GM12878 (cell line): ENCODE data around the gene WNT11. TPM values are rescaled to one million over a fixed set of nuclear protein-coding genes. Genes with fewer than 3 reads are reported as not detected.

ENCODE experiments used
- ATAC-seq: fragments of 200-7000 bp; cut with Tn5 transposase; 3 replicates; pipeline ENCODE4 v1.9.1; 2020; ENCODE audit warnings: mild to moderate bottlenecking, moderate library complexity
- BruUV-seq: library from RNA; stranded (reverse); fragments of 400-500 nt; replicated peaks from 2 replicates; lab custom pipeline; 2021; lab: Mats Ljungman, UMichigan
- CTCF ChIA-PET: fragments of 300-600 bp; sonication (Branson Sonifier 250); formaldehyde crosslinking; extraction: SDS; loops from one replicate; lab custom pipeline; 2021; ENCODE audit warnings: inconsistent platforms; lab: Yijun Ruan, JAX
- POLR2A ChIA-PET: fragments of 350-600 bp; formaldehyde crosslinking; extraction: SDS; loops from one replicate; lab custom pipeline; 2021; ENCODE audit warnings: inconsistent platforms; lab: Charles Lee
- RAD21 ChIA-PET: fragments of 300-600 bp; sonication (Branson Sonifier 250); formaldehyde crosslinking; loops from one replicate; lab custom pipeline; 2023; ENCODE audit warnings: antibody characterized with exemption; ENCODE audit not compliant: unreplicated experiment; lab: Charles Lee
- SMC1A ChIA-PET: fragments of 300-600 bp; sonication (Branson Sonifier 250); formaldehyde crosslinking; loops from one replicate; lab custom pipeline; 2023; ENCODE audit not compliant: unreplicated experiment, uncharacterized antibody; lab: Charles Lee
- DNase-seq: peaks from one replicate; pipeline ENCODE4 v3.0.0-alpha.2; 2011; ENCODE audit warnings: low read depth, low spot score
- FAIRE-seq: peaks from 3 replicates; lab custom pipeline; 2011; peaks lifted over from hg19 to GRCh38; lab: Jason Lieb, UNC
- H2AFZ ChIP-seq: 2 replicates; pipeline ENCODE4 v1.6.0; 2011; ENCODE audit warnings: low read depth, low read length, control low read depth; ENCODE audit not compliant: control insufficient read depth
- H3K27ac ChIP-seq: 2 replicates; pipeline ENCODE4 v1.5.1; 2011; ENCODE audit warnings: control low read depth; ENCODE audit not compliant: control insufficient read depth, insufficient read depth
- H3K27me3 ChIP-seq, 2 experiments: replicated peaks in 1 of 2; 2 replicates each; pipeline versions ENCODE4 v1.6.0 to v1.6.1; 2011; ENCODE audit warnings: low read length in 1 of 2; ENCODE audit not compliant: control insufficient read depth in 2 of 2, insufficient read depth in 2 of 2
- H3K36me3 ChIP-seq, 2 experiments: 2 replicates each; pipeline ENCODE4 v1.5.1; 2011; ENCODE audit warnings: low read length in 1 of 2; ENCODE audit not compliant: control insufficient read depth in 2 of 2, insufficient read depth in 2 of 2
- H3K4me1 ChIP-seq: 2 replicates; pipeline ENCODE4 v1.6.1; 2011; ENCODE audit warnings: mild to moderate bottlenecking, low read length, moderate library complexity, mixed read lengths; ENCODE audit not compliant: control insufficient read depth, insufficient read depth
- H3K4me2 ChIP-seq: 2 replicates; pipeline ENCODE4 v1.6.0; 2011; ENCODE audit warnings: control low read depth; ENCODE audit not compliant: control insufficient read depth, insufficient read depth
- H3K4me3 ChIP-seq: fragments of 200-600 bp; sonication (generic); 2 replicates; pipeline ENCODE4 v1.5.1; 2016
- H3K79me2 ChIP-seq: 2 replicates; pipeline ENCODE4 v1.6.0; 2011; ENCODE audit warnings: low read length; ENCODE audit not compliant: control insufficient read depth, insufficient read depth
- H3K9ac ChIP-seq: 2 replicates; pipeline ENCODE4 v1.8.0; 2011; ENCODE audit warnings: low read length, control low read depth, mixed read lengths; ENCODE audit not compliant: control insufficient read depth, insufficient read depth
- H3K9me3 ChIP-seq: replicated peaks from 3 replicates; pipeline ENCODE4 v1.5.1; 2011; ENCODE audit warnings: mild to moderate bottlenecking, low read length; ENCODE audit not compliant: control insufficient read depth, insufficient read depth
- H4K20me1 ChIP-seq: 2 replicates; pipeline ENCODE4 v1.6.0; 2011; ENCODE audit not compliant: control insufficient read depth, insufficient read depth
- ASH2L ChIP-seq: fragments of 300-600, 200-600 bp; sonication (generic); IDR thresholded peaks from 2 replicates; pipeline ENCODE4 v1.6.1; 2017; ENCODE audit warnings: low read depth, mild to moderate bottlenecking, borderline replicate concordance
- DPF2 ChIP-seq: fragments of 450-650 bp; IDR thresholded peaks from 2 replicates; pipeline ENCODE4 v1.6.1; 2017; ENCODE audit warnings: mild to moderate bottlenecking
- EP300 ChIP-seq, 2 experiments: fragments of 150-350 bp in 1 of 2; IDR thresholded peaks; 2 replicates each; pipeline ENCODE4 v1.6.1; 2011 to 2012; ENCODE audit warnings: low read depth in 2 of 2, low read length in 2 of 2, borderline replicate concordance in 1 of 2, improper control_type of control experiment in 1 of 2, inconsistent platforms in 1 of 2; ENCODE audit not compliant: control insufficient read depth in 1 of 2
- LARP7 ChIP-seq: fragments of 450-650 bp; IDR thresholded peaks from 2 replicates; pipeline ENCODE4 v1.6.1; 2017; ENCODE audit warnings: mild to moderate bottlenecking
- MAX ChIP-seq: IDR thresholded peaks from 2 replicates; pipeline ENCODE4 v1.6.1; 2012; ENCODE audit warnings: low read depth, low read length, improper control_type of control experiment
- NFYB ChIP-seq: IDR thresholded peaks from 2 replicates; pipeline ENCODE4 v1.6.1; 2011; ENCODE audit warnings: low read depth, mild to moderate bottlenecking, low read length, improper control_type of control experiment, moderate library complexity; ENCODE audit not compliant: insufficient read depth
- PAX5 ChIP-seq: IDR thresholded peaks from 2 replicates; pipeline ENCODE4 v1.6.1; 2011; ENCODE audit warnings: low read depth, low read length, borderline replicate concordance
- POLR2AphosphoS5 ChIP-seq: IDR thresholded peaks from 2 replicates; pipeline ENCODE4 v1.6.1; 2011; ENCODE audit warnings: mild to moderate bottlenecking, low read length, inconsistent platforms
- POU2F2 ChIP-seq: IDR thresholded peaks from 3 replicates; pipeline ENCODE4 v1.6.1; 2011; ENCODE audit warnings: low read depth, mild to moderate bottlenecking, low read length, borderline replicate concordance
- SREBF2 ChIP-seq: IDR thresholded peaks from 2 replicates; pipeline ENCODE4 v1.6.1; 2012; ENCODE audit warnings: mild to moderate bottlenecking, low read length
- TCF12 ChIP-seq: IDR thresholded peaks from 2 replicates; pipeline ENCODE4 v1.6.1; 2011; ENCODE audit warnings: low read depth, mild to moderate bottlenecking, low read length
- ZNF622 ChIP-seq: fragments of 450-650 bp; IDR thresholded peaks from 2 replicates; pipeline ENCODE4 v1.6.1; 2017; ENCODE audit warnings: mild to moderate bottlenecking, inconsistent platforms
- WGBS: methylation state at CpG from one replicate; pipeline ENCODE4 v1.1.6; 2016; ENCODE audit warnings: low lambda C conversion rate; ENCODE audit not compliant: insufficient replicate concordance, insufficient coverage; ENCODE audit errors: missing lambda C conversion rate; 5-methylcytosine and 5-hydroxymethylcytosine counted together
- in situ Hi-C: fragments of 300-500 bp; cut with MboI; formaldehyde crosslinking; loops from 9 replicates; pipeline ENCODE4 v1.14.3; 2018; ENCODE audit warnings: mixed read lengths
- intact Hi-C: fragments of 100-400 bp; cut with micrococcal nuclease; formaldehyde crosslinking; loops from one replicate; pipeline ENCODE4 v1.14.2; 2022; ENCODE audit not compliant: unreplicated experiment
- polyA plus RNA-seq, 11 experiments: library from polyadenylated mRNA; depleted of rRNA in 4 of 11; unstranded in 6 of 11; stranded (reverse) in 5 of 11; fragments of >200 nt; fragmentation: Nextera tagmentation in 4 of 11; fragmentation: Illumina TruSeq in 1 of 11; extraction: Ambion mirVana in 4 of 11; extraction: Trizol in 1 of 11; gene quantifications; 1 replicate in 1 of 11; 2 replicates in 10 of 11; pipeline versions ENCODE4 v1.2.1 to v1.2.3, GENCODE V29; 2011 to 2016; ENCODE audit warnings: inconsistent platforms in 2 of 11, missing spikeins in 2 of 11, low read depth in 1 of 11
- total RNA-seq, 4 experiments: library from RNA; depleted of rRNA in 3 of 4; stranded (reverse); fragments of >200 nt in 3 of 4; fragmentation: Illumina TruSeq in 1 of 4; extraction: Trizol in 1 of 4; gene quantifications; 2 replicates each; pipeline versions ENCODE4 v1.2.1 to v1.2.3, GENCODE V29; 2013 to 2021
- TF ChIP-seq, protein P1 (sequence below): fragments of 450-650 bp; IDR thresholded peaks from 2 replicates; pipeline ENCODE4 v1.6.1; 2016; ENCODE audit warnings: mild to moderate bottlenecking, moderate library complexity, borderline replicate concordance
- TF ChIP-seq, protein P2 (sequence below): fragments of 450-650 bp; IDR thresholded peaks from 2 replicates; pipeline ENCODE4 v1.6.1; 2014; ENCODE audit warnings: mild to moderate bottlenecking
- TF ChIP-seq, protein P3 (sequence below): IDR thresholded peaks from 2 replicates; pipeline ENCODE4 v1.6.1; 2011; ENCODE audit warnings: borderline replicate concordance, low read depth, mild to moderate bottlenecking, moderate library complexity, mixed read lengths, low read length; ENCODE audit not compliant: insufficient read depth; ENCODE audit errors: extremely low read length

The WNT11 gene
- total and polyA plus RNA-seq, 10 of the 15 experiments (the other 5 are each of a cell fraction or from before 2014, with no cell fraction given) = 0.05 to 0.19 TPM; not detected in 8

DNA sequence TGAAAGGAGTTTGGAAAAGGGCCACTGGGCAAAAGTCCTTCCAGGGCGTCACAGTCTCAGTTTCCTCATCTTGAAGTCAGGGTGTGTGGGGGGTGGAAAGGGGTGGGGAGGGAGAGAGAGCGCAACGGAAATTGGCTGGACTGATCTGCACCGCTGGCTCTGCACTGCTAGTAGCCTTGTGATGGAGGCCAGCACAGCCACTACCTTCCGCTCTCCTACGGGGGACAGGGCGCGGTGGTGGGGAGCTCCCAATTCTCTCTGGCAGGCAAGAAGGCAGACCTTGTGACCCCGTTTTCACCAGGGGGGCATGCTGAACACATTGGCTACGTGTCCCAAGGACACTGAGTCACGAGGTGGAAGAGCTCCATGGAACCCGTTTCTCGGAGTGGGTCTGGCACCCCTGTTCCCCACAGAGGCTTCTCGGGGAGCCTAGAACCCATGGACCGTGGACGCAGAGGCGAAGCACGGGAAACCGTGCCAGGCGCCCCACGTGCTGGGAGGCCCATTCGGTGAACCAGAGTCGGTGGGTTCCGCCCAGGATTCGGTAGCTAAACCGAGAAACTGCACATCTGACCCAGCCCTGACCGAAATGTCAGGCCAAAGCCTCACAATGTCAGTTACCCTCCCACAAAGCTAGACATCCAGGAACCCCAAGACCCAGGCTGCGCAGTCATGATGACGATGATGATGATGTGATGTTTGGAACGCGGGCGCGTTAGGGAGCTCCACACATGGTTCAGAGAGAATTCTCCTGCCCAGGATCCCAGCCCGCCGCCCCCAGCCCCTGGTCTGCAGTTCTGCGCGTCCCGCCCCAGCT, 28.3 kb upstream of the WNT11 start:
- H4K20me1 ChIP-seq = no peaks in the 10 kb centered on the region
- no peaks in the 10 kb centered on the region for H3K9me3 ChIP-seq
- peak overlapping the region; percentile 73 for H3K27ac ChIP-seq
- CTCF ChIA-PET = interaction anchor here (0.6 to 5.1 kb wide), 9 partner anchors 9 to 337 kb away, joined by 3 to 36 read pairs (median 3); no protein-coding TSS in a partner anchor
- POLR2A ChIA-PET = interaction anchor here (0.5 to 1.3 kb wide), 6 partner anchors 9 to 1281 kb away, joined by 3 to 4 read pairs (median 4); no protein-coding TSS in a partner anchor
- intact Hi-C loops (loop anchor here (2.0 to 10.0 kb wide), 5 partner anchors 26 to 417 kb away; partner anchors contain the start of genes EMSY, GVQW3, THAP12 and UVRAG), in situ Hi-C loops (loop anchor here (10.0 kb wide), 1 partner anchor 440 kb away; the partner anchor contains the start of gene LRRC32)
- peak overlapping the region; percentile 88 for H2AFZ ChIP-seq
- DNase-seq (peak; percentile 37), ATAC-seq (peak; percentile 76), FAIRE-seq (no peak)
- RAD21 ChIA-PET = interaction anchor here (0.7 to 4.8 kb wide), 8 partner anchors 26 to 1236 kb away, joined by 3 to 44 read pairs (median 4); no protein-coding TSS in a partner anchor
- SMC1A ChIA-PET = interaction anchor here (0.7 to 2.6 kb wide), 8 partner anchors 9 to 448 kb away, joined by 3 to 11 read pairs (median 5); no protein-coding TSS in a partner anchor
- H3K4me2 ChIP-seq = peak overlapping the region; percentile 90
- H3K27me3 ChIP-seq = peaks cover 0 to 2% of the 10 kb centered on the region in 2 experiments; a peak in 1 of 4 replicates
- H3K79me2 ChIP-seq = no peaks in the 10 kb centered on the region
- peaks cover 34% of the 10 kb centered on the region for H3K4me1 ChIP-seq
- no TSS peak for BruUV-seq
- H3K9ac ChIP-seq = peak overlapping the region; percentile 65
- peak overlapping the region; percentile 65 for H3K4me3 ChIP-seq
- no peaks in the 10 kb centered on the region for H3K36me3 ChIP-seq
- 1% methylated on average over 35 of the region's 38 CpGs for WGBS
- TF ChIP-seq POLR2AphosphoS5 (peak; percentile 35; the same call in 1 of the 2 replicates), LARP7 (no peak; the same call in 1 of the 2 replicates), ZNF622 (no peak), TCF12 (0 out of 2 replicates have a peak, but pooled peaks have one; percentile 14), NFYB (no peak), SREBF2 (no peak), ASH2L (0 out of 2 replicates have a peak, but pooled peaks have one; percentile 38), MAX (peak; percentile 36; the same call in 1 of the 2 replicates), PAX5 (peak; percentile 56), DPF2 (peak; percentile 33; the same call in 1 of the 2 replicates), POU2F2 (0 out of 3 replicates have a peak, but pooled peaks have one; percentile 39), EP300 (IDR thresholded peaks at IDR 0.05; ENCODE audit: borderline replicate concordance in 1 of 2, control insufficient read depth in 1 of 2, low read depth in 2 of 2, low read length in 2 of 2) (no peak)
- TF ChIP-seq, protein P1, sequence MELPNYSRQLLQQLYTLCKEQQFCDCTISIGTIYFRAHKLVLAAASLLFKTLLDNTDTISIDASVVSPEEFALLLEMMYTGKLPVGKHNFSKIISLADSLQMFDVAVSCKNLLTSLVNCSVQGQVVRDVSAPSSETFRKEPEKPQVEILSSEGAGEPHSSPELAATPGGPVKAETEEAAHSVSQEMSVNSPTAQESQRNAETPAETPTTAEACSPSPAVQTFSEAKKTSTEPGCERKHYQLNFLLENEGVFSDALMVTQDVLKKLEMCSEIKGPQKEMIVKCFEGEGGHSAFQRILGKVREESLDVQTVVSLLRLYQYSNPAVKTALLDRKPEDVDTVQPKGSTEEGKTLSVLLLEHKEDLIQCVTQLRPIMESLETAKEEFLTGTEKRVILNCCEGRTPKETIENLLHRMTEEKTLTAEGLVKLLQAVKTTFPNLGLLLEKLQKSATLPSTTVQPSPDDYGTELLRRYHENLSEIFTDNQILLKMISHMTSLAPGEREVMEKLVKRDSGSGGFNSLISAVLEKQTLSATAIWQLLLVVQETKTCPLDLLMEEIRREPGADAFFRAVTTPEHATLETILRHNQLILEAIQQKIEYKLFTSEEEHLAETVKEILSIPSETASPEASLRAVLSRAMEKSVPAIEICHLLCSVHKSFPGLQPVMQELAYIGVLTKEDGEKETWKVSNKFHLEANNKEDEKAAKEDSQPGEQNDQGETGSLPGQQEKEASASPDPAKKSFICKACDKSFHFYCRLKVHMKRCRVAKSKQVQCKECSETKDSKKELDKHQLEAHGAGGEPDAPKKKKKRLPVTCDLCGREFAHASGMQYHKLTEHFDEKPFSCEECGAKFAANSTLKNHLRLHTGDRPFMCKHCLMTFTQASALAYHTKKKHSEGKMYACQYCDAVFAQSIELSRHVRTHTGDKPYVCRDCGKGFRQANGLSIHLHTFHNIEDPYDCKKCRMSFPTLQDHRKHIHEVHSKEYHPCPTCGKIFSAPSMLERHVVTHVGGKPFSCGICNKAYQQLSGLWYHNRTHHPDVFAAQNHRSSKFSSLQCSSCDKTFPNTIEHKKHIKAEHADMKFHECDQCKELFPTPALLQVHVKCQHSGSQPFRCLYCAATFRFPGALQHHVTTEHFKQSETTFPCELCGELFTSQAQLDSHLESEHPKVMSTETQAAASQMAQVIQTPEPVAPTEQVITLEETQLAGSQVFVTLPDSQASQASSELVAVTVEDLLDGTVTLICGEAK = no peak
- TF ChIP-seq, protein P2, sequence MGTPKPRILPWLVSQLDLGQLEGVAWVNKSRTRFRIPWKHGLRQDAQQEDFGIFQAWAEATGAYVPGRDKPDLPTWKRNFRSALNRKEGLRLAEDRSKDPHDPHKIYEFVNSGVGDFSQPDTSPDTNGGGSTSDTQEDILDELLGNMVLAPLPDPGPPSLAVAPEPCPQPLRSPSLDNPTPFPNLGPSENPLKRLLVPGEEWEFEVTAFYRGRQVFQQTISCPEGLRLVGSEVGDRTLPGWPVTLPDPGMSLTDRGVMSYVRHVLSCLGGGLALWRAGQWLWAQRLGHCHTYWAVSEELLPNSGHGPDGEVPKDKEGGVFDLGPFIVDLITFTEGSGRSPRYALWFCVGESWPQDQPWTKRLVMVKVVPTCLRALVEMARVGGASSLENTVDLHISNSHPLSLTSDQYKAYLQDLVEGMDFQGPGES = no peak
- TF ChIP-seq, protein P3, sequence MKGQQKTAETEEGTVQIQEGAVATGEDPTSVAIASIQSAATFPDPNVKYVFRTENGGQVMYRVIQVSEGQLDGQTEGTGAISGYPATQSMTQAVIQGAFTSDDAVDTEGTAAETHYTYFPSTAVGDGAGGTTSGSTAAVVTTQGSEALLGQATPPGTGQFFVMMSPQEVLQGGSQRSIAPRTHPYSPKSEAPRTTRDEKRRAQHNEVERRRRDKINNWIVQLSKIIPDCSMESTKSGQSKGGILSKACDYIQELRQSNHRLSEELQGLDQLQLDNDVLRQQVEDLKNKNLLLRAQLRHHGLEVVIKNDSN = peak; percentile 23
